K562 (cell line): ENCODE data around the gene ATAD3C. TPM values are rescaled to one million over a fixed set of nuclear protein-coding genes. Genes with fewer than 3 reads are reported as not detected.

ENCODE experiments used
- BRF1 ChIP-seq: IDR thresholded peaks from 3 replicates; pipeline ENCODE4 v1.6.1; 2011; ENCODE audit warnings: borderline replicate concordance, mild to moderate bottlenecking; ENCODE audit not compliant: insufficient read length; ENCODE audit errors: extremely low read depth
- CBFA2T3 ChIP-seq: fragments of 450-650 bp; IDR thresholded peaks from 2 replicates; pipeline ENCODE4 v1.6.1; 2017
- EP400 ChIP-seq: fragments of 450-650 bp; IDR thresholded peaks from 2 replicates; pipeline ENCODE4 v1.6.1; 2017; ENCODE audit warnings: antibody characterized with exemption, mild to moderate bottlenecking, moderate library complexity
- ESRRB ChIP-seq: fragments of 250-450 bp; sonication (Bioruptor Pico); IDR thresholded peaks from 2 replicates; pipeline ENCODE4 v1.5.0; 2020; ENCODE audit warnings: mild to moderate bottlenecking, moderate library complexity, borderline replicate concordance
- GATAD2A ChIP-seq: fragments of 450-650 bp; IDR thresholded peaks from 2 replicates; pipeline ENCODE4 v1.6.1; 2017
- HDAC8 ChIP-seq: fragments of 450-650 bp; IDR thresholded peaks from 2 replicates; pipeline ENCODE4 v1.6.1; 2016; ENCODE audit warnings: mild to moderate bottlenecking, missing genetic modification characterization, moderate library complexity, missing compliant biosample characterization
- IFI16 ChIP-seq: fragments of 250-450 bp; sonication (Bioruptor Pico); IDR thresholded peaks from 2 replicates; pipeline ENCODE4 v2.1.2; 2022; ENCODE audit warnings: mild to moderate bottlenecking, inconsistent platforms
- KLF16 ChIP-seq: IDR thresholded peaks from 2 replicates; pipeline ENCODE4 v1.6.1; 2016; ENCODE audit warnings: antibody characterized with exemption
- L3MBTL2 ChIP-seq: fragments of 450-650 bp; IDR thresholded peaks from 2 replicates; pipeline ENCODE4 v1.6.1; 2016; ENCODE audit warnings: mild to moderate bottlenecking, moderate library complexity
- MAZ ChIP-seq, 2 experiments: fragments of 450-650 bp in 1 of 2; sonication (generic) in 1 of 2; formaldehyde crosslinking; IDR thresholded peaks in 1 of 2; conservative IDR thresholded peaks in 1 of 2; 2 replicates each; pipeline versions ENCODE4 v1.4.0 to v1.5.0; 2020; ENCODE audit warnings: mild to moderate bottlenecking in 1 of 2, missing genetic modification reagents in 1 of 2
- MXI1 ChIP-seq: IDR thresholded peaks from 2 replicates; pipeline ENCODE4 v1.6.1; 2011; ENCODE audit warnings: low read depth, mild to moderate bottlenecking, improper control_type of control experiment, low read length
- NFIC ChIP-seq: fragments of 450-650 bp; IDR thresholded peaks from 2 replicates; pipeline ENCODE4 v1.6.1; 2017; ENCODE audit warnings: mild to moderate bottlenecking, inconsistent platforms
- POLR3A ChIP-seq: IDR thresholded peaks from 2 replicates; pipeline ENCODE4 v1.6.1; 2011; ENCODE audit warnings: borderline replicate concordance, mild to moderate bottlenecking, moderate library complexity; ENCODE audit not compliant: insufficient read length, insufficient read depth; ENCODE audit errors: extremely low read depth
- RAD21 ChIP-seq, 2 experiments: fragments of 250-450 bp in 1 of 2; fragments of 450-650 bp in 1 of 2; sonication (Bioruptor Pico) in 1 of 2; formaldehyde crosslinking in 1 of 2; IDR thresholded peaks in 1 of 2; conservative IDR thresholded peaks in 1 of 2; 2 replicates each; pipeline versions ENCODE4 v1.4.0 to v1.8.0; 2020 to 2022; ENCODE audit warnings: mild to moderate bottlenecking in 2 of 2, moderate library complexity in 1 of 2
- TCF3 ChIP-seq: sonication (generic); formaldehyde crosslinking; IDR thresholded peaks from 2 replicates; pipeline ENCODE4 v1.4.0; 2020; ENCODE audit warnings: mild to moderate bottlenecking, missing genetic modification reagents
- TEAD2 ChIP-seq: fragments of 450-650 bp; IDR thresholded peaks from 2 replicates; pipeline ENCODE4 v1.6.1; 2016; ENCODE audit warnings: missing genetic modification characterization, control low read depth, missing compliant biosample characterization
- ZNF12 ChIP-seq: sonication (generic); formaldehyde crosslinking; IDR thresholded peaks from 2 replicates; pipeline ENCODE4 v1.4.0; 2020; ENCODE audit warnings: mild to moderate bottlenecking, missing genetic modification reagents
- ZNF644 ChIP-seq: fragments of 200-800 bp; sonication (Bioruptor generic); IDR thresholded peaks from 2 replicates; pipeline ENCODE4 v1.6.1; 2016; ENCODE audit warnings: low read depth, missing genetic modification characterization, missing compliant biosample characterization
- polyA plus RNA-seq, 8 experiments: library from polyadenylated mRNA; depleted of rRNA in 4 of 8; stranded (reverse) in 5 of 8; unstranded in 3 of 8; fragments of >200 nt; fragmentation: Nextera tagmentation in 2 of 8; fragmentation: Illumina TruSeq in 1 of 8; extraction: Ambion mirVana in 2 of 8; extraction: Trizol in 1 of 8; gene quantifications; 2 replicates each; pipeline versions ENCODE4 v1.2.1 to v1.2.3, GENCODE V29; 2011 to 2014; ENCODE audit warnings: inconsistent platforms in 1 of 8, missing spikeins in 1 of 8
- total RNA-seq, 7 experiments: library from RNA; depleted of rRNA in 6 of 7; stranded (reverse); fragments of >200 nt in 6 of 7; fragmentation: Illumina TruSeq in 2 of 7; extraction: Trizol in 2 of 7; gene quantifications; 2 replicates each; pipeline versions ENCODE4 v1.2.1 to v1.2.3, GENCODE V29; 2011 to 2021; ENCODE audit warnings: low replicate concordance in 1 of 7
- TF ChIP-seq, protein P1 (sequence below), 3 experiments: fragments of 200-800 bp in 1 of 3; fragments of 250-450 bp in 1 of 3; fragments of 450-650 bp in 1 of 3; sonication (Bioruptor Pico) in 1 of 3; sonication (Bioruptor generic) in 1 of 3; formaldehyde crosslinking in 1 of 3; IDR thresholded peaks; 2 replicates each; pipeline versions ENCODE4 v1.6.1 to v1.8.0; 2016 to 2022; ENCODE audit warnings: mild to moderate bottlenecking in 2 of 3, missing genetic modification characterization in 2 of 3, missing compliant biosample characterization in 1 of 3, moderate library complexity in 1 of 3
- TF ChIP-seq, protein P2 (sequence below): fragments of 450-650 bp; formaldehyde crosslinking; IDR thresholded peaks from 2 replicates; pipeline ENCODE4 v1.4.0; 2022; ENCODE audit warnings: mild to moderate bottlenecking, moderate library complexity
- TF ChIP-seq, protein P3 (sequence below): IDR thresholded peaks from 2 replicates; pipeline ENCODE4 v1.6.1; 2016; ENCODE audit warnings: missing genetic modification characterization, missing compliant biosample characterization

The ATAD3C gene
- total and polyA plus RNA-seq, 9 of the 15 experiments (the other 6 are each of a cell fraction or from before 2014, with no cell fraction given), result 0.03 to 0.18 TPM; not detected in 7

DNA sequence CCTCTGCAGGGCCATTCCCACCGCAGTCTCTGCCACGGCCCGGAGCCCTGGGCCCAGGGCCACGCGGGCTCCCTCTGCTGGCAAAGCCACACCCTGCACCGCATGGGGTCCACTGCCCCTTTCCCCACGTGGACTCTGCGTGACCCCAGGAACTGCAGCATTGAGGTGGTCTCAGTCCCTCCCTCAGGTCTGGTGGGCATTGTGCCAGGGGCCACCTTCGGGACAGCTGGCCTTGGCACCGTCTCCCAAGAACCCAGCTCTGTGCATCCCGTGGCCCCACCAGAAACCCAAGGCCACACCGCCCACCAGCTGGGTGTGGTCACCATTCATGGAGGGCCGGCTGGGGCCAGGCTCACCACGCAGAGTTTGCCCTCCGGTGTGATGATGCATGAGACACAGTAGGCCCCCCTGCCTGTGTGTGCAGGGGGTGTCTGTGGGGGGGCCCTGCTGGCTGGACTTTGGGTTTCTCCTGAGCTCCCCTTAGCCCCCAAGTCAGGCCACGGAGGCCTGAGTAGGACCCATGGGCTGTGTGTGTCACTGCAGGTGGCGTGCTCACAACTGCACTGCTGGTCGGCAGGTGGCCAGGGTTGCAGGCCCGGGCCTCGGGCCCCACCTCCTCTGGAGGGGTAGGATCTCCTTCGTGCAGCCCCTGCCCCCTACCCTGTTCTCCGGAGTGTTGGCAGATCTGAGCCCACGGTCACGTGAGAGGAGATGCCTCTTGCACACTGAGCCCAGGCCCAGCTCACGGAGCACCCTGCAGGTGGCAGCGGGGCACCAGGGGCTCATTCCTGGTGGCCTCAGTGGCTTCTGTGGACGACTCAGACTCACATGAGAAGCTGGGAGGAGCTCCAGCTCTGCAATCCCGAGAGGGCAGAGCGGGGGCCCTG, 8.2 kb upstream of the ATAD3C start (continued):
- TF ChIP-seq, protein P1, sequence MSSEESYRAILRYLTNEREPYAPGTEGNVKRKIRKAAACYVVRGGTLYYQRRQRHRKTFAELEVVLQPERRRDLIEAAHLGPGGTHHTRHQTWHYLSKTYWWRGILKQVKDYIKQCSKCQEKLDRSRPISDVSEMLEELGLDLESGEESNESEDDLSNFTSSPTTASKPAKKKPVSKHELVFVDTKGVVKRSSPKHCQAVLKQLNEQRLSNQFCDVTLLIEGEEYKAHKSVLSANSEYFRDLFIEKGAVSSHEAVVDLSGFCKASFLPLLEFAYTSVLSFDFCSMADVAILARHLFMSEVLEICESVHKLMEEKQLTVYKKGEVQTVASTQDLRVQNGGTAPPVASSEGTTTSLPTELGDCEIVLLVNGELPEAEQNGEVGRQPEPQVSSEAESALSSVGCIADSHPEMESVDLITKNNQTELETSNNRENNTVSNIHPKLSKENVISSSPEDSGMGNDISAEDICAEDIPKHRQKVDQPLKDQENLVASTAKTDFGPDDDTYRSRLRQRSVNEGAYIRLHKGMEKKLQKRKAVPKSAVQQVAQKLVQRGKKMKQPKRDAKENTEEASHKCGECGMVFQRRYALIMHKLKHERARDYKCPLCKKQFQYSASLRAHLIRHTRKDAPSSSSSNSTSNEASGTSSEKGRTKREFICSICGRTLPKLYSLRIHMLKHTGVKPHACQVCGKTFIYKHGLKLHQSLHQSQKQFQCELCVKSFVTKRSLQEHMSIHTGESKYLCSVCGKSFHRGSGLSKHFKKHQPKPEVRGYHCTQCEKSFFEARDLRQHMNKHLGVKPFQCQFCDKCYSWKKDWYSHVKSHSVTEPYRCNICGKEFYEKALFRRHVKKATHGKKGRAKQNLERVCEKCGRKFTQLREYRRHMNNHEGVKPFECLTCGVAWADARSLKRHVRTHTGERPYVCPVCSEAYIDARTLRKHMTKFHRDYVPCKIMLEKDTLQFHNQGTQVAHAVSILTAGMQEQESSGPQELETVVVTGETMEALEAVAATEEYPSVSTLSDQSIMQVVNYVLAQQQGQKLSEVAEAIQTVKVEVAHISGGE (CRISPR knock-in tag; IDR thresholded peaks at IDR 0.05), result no peak
- TF ChIP-seq ZNF644 (tag), result no peak
- 0 out of 2 replicates have a peak, but pooled peaks have one; percentile 35 for TF ChIP-seq KLF16
- TF ChIP-seq, protein P2, sequence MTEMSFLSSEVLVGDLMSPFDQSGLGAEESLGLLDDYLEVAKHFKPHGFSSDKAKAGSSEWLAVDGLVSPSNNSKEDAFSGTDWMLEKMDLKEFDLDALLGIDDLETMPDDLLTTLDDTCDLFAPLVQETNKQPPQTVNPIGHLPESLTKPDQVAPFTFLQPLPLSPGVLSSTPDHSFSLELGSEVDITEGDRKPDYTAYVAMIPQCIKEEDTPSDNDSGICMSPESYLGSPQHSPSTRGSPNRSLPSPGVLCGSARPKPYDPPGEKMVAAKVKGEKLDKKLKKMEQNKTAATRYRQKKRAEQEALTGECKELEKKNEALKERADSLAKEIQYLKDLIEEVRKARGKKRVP (CRISPR knock-in tag), result no peak
- TF ChIP-seq L3MBTL2, result peak; percentile 68
- TF ChIP-seq RAD21 (CRISPR knock-in tag; conservative IDR thresholded peaks at IDR 0.05 in 1 of 2, IDR thresholded peaks at IDR 0.05 in 1 of 2), result peak; percentile 77 to 92
- TF ChIP-seq HDAC8 (tag), result no peak
- TF ChIP-seq CBFA2T3, result no peak
- TF ChIP-seq MXI1, result peak; percentile 70; the same call in 1 of the 2 replicates
- TF ChIP-seq TEAD2 (tag), result no peak
- no peak for TF ChIP-seq IFI16 (CRISPR knock-in tag)
- TF ChIP-seq TCF3 (CRISPR knock-in tag), result peak; percentile 37
- no peak for TF ChIP-seq BRF1
- no peak for TF ChIP-seq POLR3A
- TF ChIP-seq EP400, result peak; percentile 89; the same call in 1 of the 2 replicates
- peak in 1 of 2 experiments; percentile 79; a peak in 2 of 4 replicates for TF ChIP-seq MAZ (CRISPR knock-in tag; conservative IDR thresholded peaks at IDR 0.05 in 1 of 2, IDR thresholded peaks at IDR 0.05 in 1 of 2)
- TF ChIP-seq GATAD2A, result peak; percentile 77; the same call in 1 of the 2 replicates
- TF ChIP-seq NFIC, result peak; percentile 60
- TF ChIP-seq, protein P3, sequence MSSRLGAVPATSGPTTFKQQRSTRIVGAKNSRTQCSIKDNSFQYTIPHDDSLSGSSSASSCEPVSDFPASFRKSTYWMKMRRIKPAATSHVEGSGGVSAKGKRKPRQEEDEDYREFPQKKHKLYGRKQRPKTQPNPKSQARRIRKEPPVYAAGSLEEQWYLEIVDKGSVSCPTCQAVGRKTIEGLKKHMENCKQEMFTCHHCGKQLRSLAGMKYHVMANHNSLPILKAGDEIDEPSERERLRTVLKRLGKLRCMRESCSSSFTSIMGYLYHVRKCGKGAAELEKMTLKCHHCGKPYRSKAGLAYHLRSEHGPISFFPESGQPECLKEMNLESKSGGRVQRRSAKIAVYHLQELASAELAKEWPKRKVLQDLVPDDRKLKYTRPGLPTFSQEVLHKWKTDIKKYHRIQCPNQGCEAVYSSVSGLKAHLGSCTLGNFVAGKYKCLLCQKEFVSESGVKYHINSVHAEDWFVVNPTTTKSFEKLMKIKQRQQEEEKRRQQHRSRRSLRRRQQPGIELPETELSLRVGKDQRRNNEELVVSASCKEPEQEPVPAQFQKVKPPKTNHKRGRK (tag), result no peak
- TF ChIP-seq ZNF12, result peak; percentile 76; the same call in 1 of the 2 replicates
- TF ChIP-seq ESRRB (CRISPR knock-in tag), result no peak
